22Rv1 (cell line): ENCODE data around the gene NELFB.

ENCODE experiments used
- H3K27ac ChIP-seq: fragments of 450-650 bp; 2 replicates; pipeline ENCODE4 v1.5.1; 2017
- CTCF ChIP-seq: fragments of 450-650 bp; IDR thresholded peaks from 2 replicates; pipeline ENCODE4 v1.5.1; 2017; ENCODE audit warnings: mild to moderate bottlenecking
- ZFX ChIP-seq: fragments of 450-650 bp; IDR thresholded peaks from 2 replicates; pipeline ENCODE4 v1.6.1; 2017; ENCODE audit warnings: antibody characterized with exemption, borderline replicate concordance

NELFB gene

GRCh38 chr9:137220317-137221094 is 34.6 kb upstream of the NELFB start:
- H3K27ac ChIP-seq, result peak overlapping the region; percentile 97
- TF ChIP-seq CTCF (no peak), ZFX (no peak)

- H3K27ac ChIP-seq, result peak overlapping the region; percentile 97
Observed at GRCh38 chr9:137221095-137221505, 34.0 kb upstream of the NELFB start.

GRCh38 chr9:137221506-137222111 is 33.5 kb upstream of the NELFB start:
- TF ChIP-seq CTCF, result no peak

More at GRCh38 chr9:137221095-137221505, 34.0 kb upstream of the NELFB start:
- TF ChIP-seq ZFX (no peak), CTCF (no peak)

GRCh38 chr9:137222190-137223077 is 32.7 kb upstream of the NELFB start, which contains the start of gene RNF208:
Gene RNF208 (minus strand): TSS chr9:137222240. CDS start chr9:137221212, 1,028 bp downstream.
- TF ChIP-seq ZFX (no peak), CTCF (no peak)
- peak within 1 kb of the TSS; percentile 97 for H3K27ac ChIP-seq

More at GRCh38 chr9:137221506-137222111, 33.5 kb upstream of the NELFB start:
- H3K27ac ChIP-seq, result peak overlapping the region; percentile 97

- peak overlapping the region; percentile 97 for H3K27ac ChIP-seq
- TF ChIP-seq CTCF (no peak), ZFX (no peak)
Observed at GRCh38 chr9:137223078-137223970, 31.8 kb upstream of the NELFB start.

GRCh38 chr9:137224830-137225694 is 30.1 kb upstream of the NELFB start, which contains the start of gene CYSRT1:
Gene CYSRT1 (plus strand): TSS chr9:137225174. CDS start chr9:137225622, 448 bp downstream.
- peak within 1 kb of the TSS; percentile 97 for H3K27ac ChIP-seq
- no peak for TF ChIP-seq ZFX
